Vagina (tissue), 2 donors: ENCODE measurements around the gene PARP12. TPM values are rescaled to one million over a fixed set of nuclear protein-coding genes. Genes with fewer than 3 reads are reported as not detected.

Experiments used
- DNase-seq, 2 donors: peaks; one replicate each; pipeline ENCODE4 v3.0.0-alpha.2; 2017; ENCODE audit errors: extremely low spot score in 2 of 2
- H3K27ac ChIP-seq: fragments of 200-600 bp; sonication (generic); one replicate; pipeline ENCODE4 v1.5.1; 2019
- H3K27me3 ChIP-seq: fragments of 200-600 bp; sonication (generic); one replicate; pipeline ENCODE4 v1.5.1; 2019
- H3K36me3 ChIP-seq, 2 donors: fragments of 200-600 bp; sonication (generic); one replicate each; pipeline ENCODE4 v1.5.1; 2017 to 2019
- H3K4me1 ChIP-seq: fragments of 200-600 bp; sonication (generic); one replicate; pipeline ENCODE4 v1.5.1; 2019
- H3K4me3 ChIP-seq, 2 donors: fragments of 200-600 bp; sonication (generic); 1 replicate in 1 of 2; 2 replicates in 1 of 2; pipeline ENCODE4 v1.5.1; 2016 to 2019
- H3K9me3 ChIP-seq: fragments of 200-600 bp; sonication (generic); one replicate; pipeline ENCODE4 v1.5.1; 2019
- POLR2A ChIP-seq, 2 donors: fragments of 450-650 bp; IDR thresholded peaks; one replicate each; pipeline ENCODE4 v1.6.1; 2017; ENCODE audit warnings: antibody characterized with exemption in 2 of 2, mild to moderate bottlenecking in 2 of 2, moderate library complexity in 2 of 2
- POLR2AphosphoS5 ChIP-seq, 2 donors: sonication (generic); formaldehyde crosslinking; IDR thresholded peaks; one replicate each; pipeline ENCODE4 v1.9.0; 2017; ENCODE audit warnings: antibody characterized with exemption in 2 of 2, mild to moderate bottlenecking in 2 of 2, low read depth in 1 of 2; ENCODE audit not compliant: insufficient read depth in 1 of 2
- intact Hi-C: fragments of 100-400 bp; cut with DNase I; formaldehyde crosslinking; loops from one replicate; pipeline ENCODE4 v1.15.1; 2023
- total RNA-seq: library from RNA; depleted of rRNA; stranded (reverse); fragments of >200 nt; gene quantifications from one replicate; pipeline ENCODE4 v1.2.3, GENCODE V29; 2016
- TF ChIP-seq, protein P1 (sequence below), 3 experiments: fragments of 450-650 bp in 2 of 3; fragments of 200-600 bp in 1 of 3; sonication (generic) in 1 of 3; IDR thresholded peaks; one replicate each; pipeline ENCODE4 v1.5.1; 2017 to 2019; ENCODE audit warnings: antibody characterized with exemption in 3 of 3, mild to moderate bottlenecking in 2 of 3, moderate library complexity in 2 of 3

Gene PARP12
- total RNA-seq, 1 donor from 2014 or later: 42.2 TPM

DNA sequence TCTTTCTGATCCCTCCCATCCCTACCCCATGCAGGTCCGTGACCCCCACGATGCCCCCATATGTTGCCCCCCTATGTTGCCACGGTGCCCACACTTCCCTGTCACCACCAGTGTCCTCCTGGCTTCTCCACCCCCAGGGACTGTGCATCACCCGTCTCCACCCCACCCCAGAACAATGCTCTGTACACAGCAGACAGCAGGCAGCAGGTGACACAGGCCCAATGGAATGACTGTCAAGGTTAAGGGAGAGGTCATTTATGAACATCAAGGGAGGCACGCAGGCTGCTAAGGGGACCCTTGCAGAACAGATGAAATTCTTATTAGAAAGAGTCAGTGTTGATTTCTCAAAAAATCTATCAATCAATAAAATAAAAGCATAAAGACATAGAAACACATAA, 71.5 kb downstream of the PARP12 start:
- H3K4me1 ChIP-seq: no peaks in the 10 kb centered on the region
- H3K27me3 ChIP-seq: no peaks in the 10 kb centered on the region
- intact Hi-C loops: no loop called here
- no peaks in the 10 kb centered on the region for H3K36me3 ChIP-seq
- TF ChIP-seq POLR2AphosphoS5 (IDR thresholded peaks at IDR 0.05; ENCODE audit: insufficient read depth in 1 of 2, low read depth in 1 of 2): no peak
- TF ChIP-seq, protein P1, sequence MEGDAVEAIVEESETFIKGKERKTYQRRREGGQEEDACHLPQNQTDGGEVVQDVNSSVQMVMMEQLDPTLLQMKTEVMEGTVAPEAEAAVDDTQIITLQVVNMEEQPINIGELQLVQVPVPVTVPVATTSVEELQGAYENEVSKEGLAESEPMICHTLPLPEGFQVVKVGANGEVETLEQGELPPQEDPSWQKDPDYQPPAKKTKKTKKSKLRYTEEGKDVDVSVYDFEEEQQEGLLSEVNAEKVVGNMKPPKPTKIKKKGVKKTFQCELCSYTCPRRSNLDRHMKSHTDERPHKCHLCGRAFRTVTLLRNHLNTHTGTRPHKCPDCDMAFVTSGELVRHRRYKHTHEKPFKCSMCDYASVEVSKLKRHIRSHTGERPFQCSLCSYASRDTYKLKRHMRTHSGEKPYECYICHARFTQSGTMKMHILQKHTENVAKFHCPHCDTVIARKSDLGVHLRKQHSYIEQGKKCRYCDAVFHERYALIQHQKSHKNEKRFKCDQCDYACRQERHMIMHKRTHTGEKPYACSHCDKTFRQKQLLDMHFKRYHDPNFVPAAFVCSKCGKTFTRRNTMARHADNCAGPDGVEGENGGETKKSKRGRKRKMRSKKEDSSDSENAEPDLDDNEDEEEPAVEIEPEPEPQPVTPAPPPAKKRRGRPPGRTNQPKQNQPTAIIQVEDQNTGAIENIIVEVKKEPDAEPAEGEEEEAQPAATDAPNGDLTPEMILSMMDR (IDR thresholded peaks at IDR 0.05): no peak
- TF ChIP-seq POLR2A (IDR thresholded peaks at IDR 0.05): no peak
- H3K9me3 ChIP-seq: no peaks in the 10 kb centered on the region
- H3K4me3 ChIP-seq: no peak overlapping the region
- no peak for DNase-seq
- no peak overlapping the region for H3K27ac ChIP-seq

DNA sequence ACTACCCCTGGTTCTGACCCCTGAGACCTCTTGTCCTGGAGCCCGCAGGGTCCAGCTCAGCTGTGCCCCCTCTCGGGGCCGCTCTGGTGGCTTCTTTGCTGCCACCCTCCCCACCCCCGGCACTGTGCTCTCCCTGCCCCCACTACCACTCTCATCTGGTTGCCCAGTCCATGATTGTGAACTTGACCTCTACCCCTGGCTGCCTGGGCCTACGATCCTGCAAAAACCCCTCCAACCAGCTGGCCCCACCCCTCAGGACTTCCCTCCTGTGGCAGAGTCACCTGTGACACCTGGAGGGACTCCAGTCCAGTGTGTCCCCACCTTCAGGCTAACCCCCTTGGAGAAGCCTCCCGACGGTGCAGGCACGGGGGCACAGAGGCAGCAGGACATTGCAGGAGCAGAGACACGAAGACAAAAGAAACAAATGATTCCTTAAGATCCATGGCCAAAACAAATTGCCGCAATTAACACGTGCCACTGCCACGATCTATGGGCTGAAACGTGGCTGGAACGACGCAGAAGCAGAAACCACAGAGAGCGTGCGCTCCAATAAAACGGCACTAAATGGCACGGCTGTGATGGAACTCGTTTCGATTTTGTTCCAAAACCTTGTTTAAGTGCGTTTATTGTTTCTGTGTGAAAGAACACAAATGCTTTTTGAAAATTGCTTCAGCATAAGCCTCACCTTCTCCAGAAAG, 72.0 kb downstream of the PARP12 start:
- Histone ChIP-seq H3K4me1 (no peaks in the 10 kb centered on the region), H3K27ac (no peak overlapping the region), H3K27me3 (no peaks in the 10 kb centered on the region), H3K36me3 (no peaks in the 10 kb centered on the region), H3K9me3 (no peaks in the 10 kb centered on the region), H3K4me3 (no peak overlapping the region)
- no peak for TF ChIP-seq POLR2A (IDR thresholded peaks at IDR 0.05)
- TF ChIP-seq, protein P1 (IDR thresholded peaks at IDR 0.05): no peak
- TF ChIP-seq POLR2AphosphoS5 (IDR thresholded peaks at IDR 0.05; ENCODE audit: insufficient read depth in 1 of 2, low read depth in 1 of 2): no peak
- DNase-seq: no peak
- intact Hi-C loops: no loop called here

DNA sequence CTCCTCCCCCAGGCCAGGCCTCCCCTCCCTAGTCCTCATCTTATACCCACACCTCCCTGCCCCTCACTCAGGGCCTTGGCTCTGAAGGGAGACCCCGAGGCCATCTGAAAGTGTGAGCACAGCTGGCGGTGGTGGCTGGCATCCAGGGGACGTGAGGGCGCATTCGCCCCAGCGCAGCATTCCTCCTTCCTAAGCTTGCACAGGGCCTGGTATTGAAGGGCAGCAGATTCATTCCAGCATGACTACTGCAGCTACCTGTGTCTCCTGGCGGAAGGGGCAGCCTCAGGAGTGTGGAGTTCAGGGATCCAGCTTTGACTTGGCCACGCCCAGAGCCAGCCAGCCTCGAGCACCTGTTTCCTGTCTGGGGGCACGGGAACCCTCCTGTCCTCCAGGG, 72.6 kb downstream of the PARP12 start:
- Histone ChIP-seq H3K4me1 (no peaks in the 10 kb centered on the region), H3K9me3 (no peaks in the 10 kb centered on the region), H3K4me3 (no peak overlapping the region), H3K27ac (no peak overlapping the region), H3K27me3 (no peaks in the 10 kb centered on the region), H3K36me3 (no peaks in the 10 kb centered on the region)
- no peak for DNase-seq
- TF ChIP-seq POLR2AphosphoS5 (IDR thresholded peaks at IDR 0.05; ENCODE audit: insufficient read depth in 1 of 2, low read depth in 1 of 2) (no peak), POLR2A (IDR thresholded peaks at IDR 0.05) (no peak)
- TF ChIP-seq, protein P1 (IDR thresholded peaks at IDR 0.05): no peak
- intact Hi-C loops: no loop called here

DNA sequence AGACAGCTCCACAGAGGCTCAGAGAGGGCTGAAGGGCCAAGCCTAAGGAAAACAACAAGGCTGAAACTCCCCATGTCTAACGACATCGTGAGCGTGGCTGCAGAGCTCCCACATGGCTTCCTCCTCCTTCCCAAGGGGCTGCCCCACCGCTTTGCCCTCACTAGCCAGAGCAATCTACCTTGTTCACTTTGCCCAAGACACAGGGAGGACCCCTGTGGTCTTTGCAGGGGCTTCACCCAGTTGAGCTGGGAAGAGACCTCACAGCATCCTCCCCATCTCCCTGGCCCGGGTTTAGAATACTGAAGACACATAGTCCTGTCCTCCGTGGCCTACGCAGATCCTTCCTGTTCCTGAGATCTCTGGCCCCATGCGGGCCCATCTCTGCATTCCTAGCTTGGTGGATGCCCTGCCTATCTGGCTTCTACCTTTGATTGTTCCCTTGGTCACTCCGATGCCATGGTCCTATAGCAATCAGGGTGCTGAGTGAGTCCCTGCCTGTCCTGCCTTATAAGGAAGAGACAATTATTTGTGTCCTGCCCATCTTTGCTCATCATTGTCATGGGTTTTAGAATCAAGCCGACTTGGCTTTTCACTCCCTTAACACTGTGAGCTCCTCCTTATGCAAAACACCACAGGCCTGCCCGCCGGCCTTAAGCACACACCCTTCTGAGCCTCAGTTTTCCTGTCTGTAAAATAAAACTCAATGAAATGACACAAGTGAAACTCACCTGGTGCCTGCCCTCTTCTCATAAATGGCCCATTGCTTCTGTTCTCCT, 73.2 kb downstream of the PARP12 start:
- Histone ChIP-seq H3K36me3 (no peaks in the 10 kb centered on the region), H3K4me3 (no peak overlapping the region), H3K4me1 (no peaks in the 10 kb centered on the region), H3K27me3 (no peaks in the 10 kb centered on the region), H3K9me3 (no peaks in the 10 kb centered on the region), H3K27ac (no peak overlapping the region)
- no peak for DNase-seq
- TF ChIP-seq POLR2A (IDR thresholded peaks at IDR 0.05): no peak
- intact Hi-C loops: no loop called here

DNA sequence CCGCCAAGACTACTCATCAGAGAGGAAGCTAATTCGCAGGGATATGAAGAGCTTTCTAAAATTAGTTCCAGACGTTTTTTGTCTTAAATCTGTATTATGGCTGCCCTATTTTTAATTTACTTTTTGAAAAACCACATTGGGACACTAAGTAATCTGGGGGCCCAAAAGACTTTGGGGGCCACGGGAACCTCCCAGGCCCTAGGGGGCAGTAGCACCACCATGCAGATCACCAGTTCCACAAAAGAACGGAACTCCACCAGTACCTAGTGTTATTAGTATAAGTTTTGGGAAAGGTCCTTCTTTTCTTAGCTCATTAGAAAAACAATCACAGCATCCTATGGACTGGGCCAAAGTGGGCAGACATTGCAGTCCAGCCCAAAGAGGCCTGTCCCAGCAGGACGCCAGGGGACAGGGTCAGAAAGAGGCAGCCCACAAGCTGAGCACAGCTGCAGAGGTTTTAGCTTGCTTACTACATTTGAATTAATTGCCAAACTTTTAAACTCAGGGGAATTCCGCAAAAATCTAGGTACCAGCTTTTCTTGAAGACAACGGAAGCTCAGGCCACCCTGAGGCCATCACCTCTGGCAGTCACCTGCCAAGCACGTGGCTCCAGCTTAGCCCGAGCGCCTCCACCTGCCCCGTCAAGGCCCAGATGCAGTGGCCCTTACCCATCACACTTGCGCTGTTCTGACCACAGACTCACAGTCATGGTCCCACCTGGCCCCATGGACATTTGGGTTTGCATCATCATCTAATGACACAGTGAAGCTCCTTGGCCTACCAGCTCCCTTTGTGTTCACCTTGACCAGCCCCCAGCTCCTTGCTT, 74.8 kb downstream of the PARP12 start:
- no peaks in the 10 kb centered on the region for H3K36me3 ChIP-seq
- DNase-seq: no peak
- H3K27me3 ChIP-seq: no peaks in the 10 kb centered on the region
- intact Hi-C loops: no loop called here
- no peaks in the 10 kb centered on the region for H3K9me3 ChIP-seq
- no peak for TF ChIP-seq POLR2AphosphoS5 (IDR thresholded peaks at IDR 0.05; ENCODE audit: insufficient read depth in 1 of 2, low read depth in 1 of 2)
- no peak for TF ChIP-seq POLR2A (IDR thresholded peaks at IDR 0.05)
- TF ChIP-seq, protein P1 (IDR thresholded peaks at IDR 0.05): no peak
- no peak overlapping the region for H3K4me3 ChIP-seq
- no peak overlapping the region for H3K27ac ChIP-seq
- H3K4me1 ChIP-seq: no peaks in the 10 kb centered on the region
